Iris pigment epithelial cell (primary cell): Measurements from ENCODE around the gene EIF2B5.
A peak's percentile ranks its signal among the peaks of the same experiment; 100 is the strongest.

Experiments used
- DNase-seq: peaks from one replicate; pipeline ENCODE4 v3.0.0-alpha.2; 2011; ENCODE audit warnings: low read depth

Gene EIF2B5

DNA sequence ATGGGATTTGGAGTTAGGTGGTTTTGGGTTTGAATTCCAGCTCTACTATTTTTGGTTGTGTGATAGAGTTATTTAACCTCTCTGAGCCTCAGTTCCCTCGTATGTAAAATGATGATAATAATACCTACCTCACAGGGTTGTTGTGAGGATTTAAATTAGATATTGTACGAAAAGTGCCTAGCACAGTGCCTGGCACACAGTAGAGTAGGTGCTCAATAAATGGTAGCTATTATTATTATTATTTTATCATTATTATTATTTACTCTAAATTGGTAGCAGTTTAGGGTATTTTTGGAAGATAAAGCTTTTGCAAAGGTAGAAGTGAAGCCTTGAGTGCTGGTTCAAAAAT, 38.2 kb downstream of the EIF2B5 start:
- no peak for DNase-seq

GRCh38 chr3:184174284-184174645, 39.1 kb downstream of the EIF2B5 start:
- no peak for DNase-seq

GRCh38 chr3:184174646-184175492, 39.7 kb downstream of the EIF2B5 start, which contains the start of gene AP2M1:
Gene AP2M1 (plus strand): TSS chr3:184174855. CDS start chr3:184176994, 2,139 bp downstream.
- DNase-seq: peak; percentile 99

- DNase-seq: no peak
These were observed 40.3 kb downstream of the EIF2B5 start for GRCh38 chr3:184175506-184175905.

GRCh38 chr3:184175981-184176376, 40.8 kb downstream of the EIF2B5 start:
- DNase-seq: peak; percentile 26

DNA sequence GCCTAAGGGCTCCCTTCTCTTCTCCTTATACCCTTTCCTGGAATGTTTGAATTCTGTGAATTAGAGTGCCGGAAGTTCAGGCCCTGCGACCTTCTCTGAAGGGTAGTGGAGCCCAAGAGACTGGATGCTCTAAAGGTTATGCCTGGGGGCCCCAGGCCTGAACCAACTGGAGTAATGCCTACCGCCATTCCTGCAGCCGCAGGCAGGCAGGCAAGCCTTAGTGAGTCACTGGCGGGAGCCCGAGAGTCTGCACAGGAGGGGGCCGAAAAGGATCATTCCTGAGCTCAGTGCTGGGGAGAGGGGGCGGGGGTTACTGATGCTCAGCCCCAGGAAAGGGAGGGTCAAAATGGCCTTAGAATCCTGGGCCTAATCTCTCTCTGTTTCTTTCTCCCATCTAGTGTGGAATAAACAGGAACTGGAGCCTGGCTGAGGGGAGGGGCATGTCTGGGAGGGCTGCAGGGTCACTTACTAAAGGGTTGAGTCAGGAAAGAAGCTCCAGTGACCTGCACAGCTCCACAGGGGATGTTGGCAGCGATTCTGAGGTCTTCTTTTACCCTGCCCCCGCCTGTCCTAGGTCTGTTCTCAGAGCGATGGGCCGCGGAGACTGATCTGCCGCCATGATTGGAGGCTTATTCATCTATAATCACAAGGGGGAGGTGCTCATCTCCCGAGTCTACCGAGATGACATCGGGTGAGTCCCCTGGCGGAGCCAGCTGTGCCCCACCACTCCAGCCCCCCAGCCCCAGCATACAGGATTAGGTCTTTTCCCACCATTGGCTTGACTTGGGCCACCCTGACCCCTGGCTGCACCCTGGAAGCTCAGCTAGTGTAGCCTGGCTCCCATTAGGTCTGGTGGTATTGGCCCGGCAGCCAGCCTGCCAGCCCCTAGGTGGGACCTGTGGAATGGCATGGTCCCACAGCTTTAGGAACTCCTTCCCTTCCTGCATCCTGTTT, 41.5 kb downstream of the EIF2B5 start:
- DNase-seq: peak; percentile 98

GRCh38 chr3:184177331-184177731, 42.2 kb downstream of the EIF2B5 start:
- peak; percentile 53 for DNase-seq

DNA sequence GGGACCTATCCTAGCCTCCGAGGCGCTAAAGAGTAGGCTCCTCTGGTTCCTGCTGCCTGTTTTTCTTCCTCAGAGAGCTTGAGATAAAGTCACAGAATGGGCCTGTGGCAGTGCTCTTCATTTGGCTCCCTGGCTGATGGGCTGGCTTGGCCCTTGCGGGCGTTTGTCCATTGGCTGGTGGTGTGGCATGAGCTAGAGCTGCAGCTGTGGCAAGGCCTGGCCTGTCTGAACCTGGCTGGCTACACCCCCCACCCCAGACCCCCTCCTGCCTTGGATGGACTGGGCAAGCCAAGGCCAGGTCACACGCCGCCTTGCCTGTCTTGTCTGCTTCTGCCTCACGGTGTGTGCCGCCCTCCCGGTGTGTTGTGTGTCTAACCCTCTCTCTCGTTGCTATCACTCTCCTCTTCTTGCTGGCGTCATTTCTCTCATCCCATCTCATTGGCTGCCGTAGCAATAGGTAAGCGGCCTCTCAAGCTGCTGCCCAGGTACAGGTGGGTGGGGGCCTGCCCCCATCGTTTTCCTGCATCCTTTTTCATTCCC, 42.7 kb downstream of the EIF2B5 start:
- no peak for DNase-seq

- DNase-seq: peak; percentile 23
These were observed 43.5 kb downstream of the EIF2B5 start for GRCh38 chr3:184178521-184179138.

DNA sequence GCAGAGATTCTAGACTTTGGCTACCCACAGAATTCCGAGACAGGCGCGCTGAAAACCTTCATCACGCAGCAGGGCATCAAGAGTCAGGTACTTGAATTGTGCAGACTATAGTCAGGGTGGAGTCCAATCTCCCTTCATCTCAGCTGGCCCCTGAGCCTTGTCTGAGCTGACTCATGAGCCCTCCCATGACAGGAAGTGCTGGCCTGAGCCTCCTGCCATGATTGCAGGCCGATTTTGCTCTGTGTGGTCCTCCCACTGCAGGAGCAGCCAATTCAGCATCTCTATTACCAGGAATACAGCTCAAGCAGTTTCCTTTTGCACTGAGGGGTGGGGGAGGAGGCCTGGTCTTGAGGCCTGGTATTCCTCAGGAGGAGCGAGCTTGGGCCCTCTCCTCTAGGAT, 45.0 kb downstream of the EIF2B5 start:
- peak; percentile 89 for DNase-seq

DNA sequence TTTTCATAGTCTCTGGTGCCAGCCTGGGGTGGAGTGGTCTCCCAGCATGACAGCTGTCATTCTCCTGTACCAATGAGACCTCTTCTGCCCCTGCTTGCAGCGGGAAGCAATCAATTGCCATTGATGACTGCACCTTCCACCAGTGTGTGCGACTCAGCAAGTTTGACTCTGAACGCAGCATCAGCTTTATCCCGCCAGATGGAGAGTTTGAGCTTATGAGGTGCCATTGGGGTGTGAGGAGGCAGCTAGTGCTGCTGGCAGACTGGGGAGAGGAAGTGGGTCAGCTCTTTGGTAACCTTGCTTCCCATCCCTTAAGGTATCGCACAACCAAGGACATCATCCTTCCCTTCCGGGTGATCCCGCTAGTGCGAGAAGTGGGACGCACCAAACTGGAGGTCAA, 46.4 kb downstream of the EIF2B5 start:
- no peak for DNase-seq

DNA sequence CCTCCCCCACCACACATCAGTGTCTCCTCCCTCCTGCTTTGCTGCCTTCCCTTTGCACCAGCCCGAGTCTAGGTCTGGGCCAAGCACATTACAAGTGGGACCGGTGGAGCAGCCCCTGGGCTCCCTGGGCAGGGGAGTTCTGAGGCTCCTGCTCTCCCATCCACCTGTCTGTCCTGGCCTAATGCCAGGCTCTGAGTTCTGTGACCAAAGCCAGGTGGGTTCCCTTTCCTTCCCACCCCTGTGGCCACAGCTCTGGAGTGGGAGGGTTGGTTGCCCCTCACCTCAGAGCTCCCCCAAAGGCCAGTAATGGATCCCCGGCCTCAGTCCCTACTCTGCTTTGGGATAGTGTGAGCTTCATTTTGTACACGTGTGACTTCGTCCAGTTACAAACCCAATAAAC, 48.5 kb downstream of the EIF2B5 start:
- DNase-seq: no peak

GRCh38 chr3:184184546-184185230, 49.5 kb downstream of the EIF2B5 start:
- DNase-seq: no peak

- peak; percentile 99 for DNase-seq
These were observed 50.5 kb downstream of the EIF2B5 start for GRCh38 chr3:184185461-184186183.

DNA sequence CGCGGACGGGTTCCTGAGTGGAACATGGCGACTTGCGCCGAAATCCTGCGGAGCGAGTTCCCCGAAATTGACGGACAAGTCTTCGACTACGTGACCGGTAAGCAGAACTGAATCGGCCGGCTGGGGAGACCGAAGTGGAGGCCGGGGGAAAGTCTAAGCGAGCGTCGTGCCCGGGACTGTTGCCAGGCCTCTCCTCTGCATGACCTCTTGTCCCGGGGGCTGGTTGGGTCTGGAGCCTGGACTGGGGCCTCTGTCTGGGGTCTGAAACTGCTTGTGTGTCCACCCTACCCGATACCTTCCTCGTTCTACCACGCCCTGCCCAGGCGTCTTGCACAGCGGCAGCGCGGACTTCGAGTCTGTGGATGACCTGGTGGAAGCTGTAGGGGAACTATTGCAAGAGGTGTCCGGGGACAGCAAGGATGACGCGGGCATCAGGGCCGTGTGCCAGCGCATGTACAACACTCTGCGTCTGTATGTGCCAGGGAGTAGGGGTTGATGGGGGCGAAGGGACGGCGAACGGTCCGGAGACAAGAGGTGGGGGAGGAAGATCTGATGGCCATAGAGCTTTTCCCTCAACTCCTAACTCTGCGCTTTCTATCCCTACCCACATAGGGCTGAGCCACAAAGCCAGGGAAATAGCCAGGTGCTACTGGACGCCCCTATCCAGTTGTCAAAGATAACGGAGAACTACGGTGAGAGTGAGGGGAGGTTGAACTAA, 51.2 kb downstream of the EIF2B5 start, which contains the start of gene ABCF3:
Gene ABCF3, plus strand, starts transcription at position 16 of the 718 bp plus-strand sequence. Its CDS starts 9 bp downstream, at position 25.
- peak; percentile 52 for DNase-seq

GRCh38 chr3:184186902-184187207, 51.7 kb downstream of the EIF2B5 start:
- peak; percentile 23 for DNase-seq

GRCh38 chr3:184188080-184188479, 52.9 kb downstream of the EIF2B5 start:
- DNase-seq: no peak

DNA sequence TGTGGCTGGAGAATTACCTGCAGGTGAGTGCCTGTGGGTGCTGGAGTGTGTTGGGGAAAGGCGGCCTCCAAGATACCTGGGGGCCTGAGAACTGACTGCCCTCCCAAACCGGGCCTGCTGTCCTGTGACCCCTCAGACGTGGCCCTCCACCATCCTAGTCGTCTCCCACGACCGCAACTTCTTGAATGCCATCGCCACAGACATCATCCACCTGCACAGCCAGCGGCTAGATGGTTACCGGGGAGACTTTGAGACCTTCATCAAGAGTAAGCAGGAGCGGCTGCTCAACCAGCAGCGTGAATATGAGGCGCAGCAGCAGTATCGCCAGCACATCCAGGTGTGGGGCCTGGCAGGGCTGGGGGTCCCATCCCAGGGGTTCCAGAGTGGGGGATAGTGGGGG, 54.3 kb downstream of the EIF2B5 start:
- no peak for DNase-seq

- DNase-seq: no peak
These were observed 57.7 kb downstream of the EIF2B5 start for GRCh38 chr3:184192889-184193288.

- no peak for DNase-seq
These were observed 58.9 kb downstream of the EIF2B5 start for GRCh38 chr3:184193991-184194539.
